Chondrocyte (in vitro differentiated cells): ENCODE data around the gene CENPX. TPM values are rescaled to one million over a fixed set of nuclear protein-coding genes. Genes with fewer than 3 reads are reported as not detected.

Experiments
- DNase-seq: peaks from one replicate; pipeline ENCODE4 v3.0.0; 2021; ENCODE audit warnings: mixed read lengths, low spot score
- H3K27ac Mint-ChIP-seq: one replicate; pipeline ENCODE4 v1.8.0; 2021; ENCODE audit warnings: mild to moderate bottlenecking, moderate library complexity, mixed read lengths; ENCODE audit not compliant: unreplicated experiment
- H3K27me3 Mint-ChIP-seq: 2 replicates; pipeline ENCODE4 v1.8.0; 2021; ENCODE audit warnings: low read depth, mixed read lengths
- H3K36me3 Mint-ChIP-seq: 2 replicates; pipeline ENCODE4 v1.8.0; 2021; ENCODE audit warnings: low read depth, mixed read lengths
- H3K4me1 Mint-ChIP-seq: 2 replicates; pipeline ENCODE4 v1.8.0; 2021; ENCODE audit warnings: low read depth, mild to moderate bottlenecking, mixed read lengths
- H3K4me3 Mint-ChIP-seq: one replicate; pipeline ENCODE4 v1.8.0; 2021; ENCODE audit warnings: mild to moderate bottlenecking, moderate library complexity, mixed read lengths; ENCODE audit not compliant: unreplicated experiment
- H3K9me3 Mint-ChIP-seq: 2 replicates; pipeline ENCODE4 v1.8.0; 2021; ENCODE audit warnings: low read depth, mixed read lengths
- CTCF ChIP-seq: fragments of 200-600 bp; sonication (generic); IDR thresholded peaks from 2 replicates; pipeline ENCODE4 v1.5.0; 2021; ENCODE audit warnings: antibody characterized with exemption, mild to moderate bottlenecking, moderate library complexity
- total RNA-seq: library from RNA; stranded (reverse); gene quantifications from 3 replicates; pipeline ENCODE4 v1.2.1, GENCODE V29; 2021

Gene CENPX
- total RNA-seq, 1 donor from 2014 or later: 18.1 TPM

GRCh38 chr17:82053556-82054263, 31.0 kb upstream of the CENPX start:
- Mint-ChIP-seq H3K9me3 (no peaks in the 10 kb centered on the region), H3K36me3 (peaks cover 1% of the 10 kb centered on the region), H3K27me3 (no peaks in the 10 kb centered on the region), H3K4me3 (peak overlapping the region; percentile 25), H3K4me1 (peaks cover 17% of the 10 kb centered on the region), H3K27ac (no peak overlapping the region)
- no peak for TF ChIP-seq CTCF
- no peak for DNase-seq

- Mint-ChIP-seq H3K4me1 (peaks cover 17% of the 10 kb centered on the region), H3K27me3 (no peaks in the 10 kb centered on the region), H3K27ac (no peak overlapping the region), H3K36me3 (peaks cover 1% of the 10 kb centered on the region), H3K9me3 (no peaks in the 10 kb centered on the region), H3K4me3 (peak overlapping the region; percentile 86)
- no peak for DNase-seq
- TF ChIP-seq CTCF: no peak
Observed at GRCh38 chr17:82053130-82053529, 30.5 kb upstream of the CENPX start.

GRCh38 chr17:82052638-82053059, 30.0 kb upstream of the CENPX start:
- DNase-seq: no peak
- H3K9me3 Mint-ChIP-seq: no peaks in the 10 kb centered on the region

GRCh38 chr17:82051776-82052637, 29.3 kb upstream of the CENPX start, which contains the start of the genes GPS1 and RFNG:
TSS of gene GPS1 (plus strand) at chr17:82051898. CDS start at chr17:82051932, 34 bp downstream.
TSS of gene RFNG (minus strand) at chr17:82051811. CDS start at chr17:82051766, 45 bp downstream.
- H3K36me3 Mint-ChIP-seq: peaks cover 8% of the 10 kb centered on the region
- H3K9me3 Mint-ChIP-seq: no peaks in the 10 kb centered on the region
- H3K27me3 Mint-ChIP-seq: no peaks in the 10 kb centered on the region
- H3K27ac Mint-ChIP-seq: peak within 1 kb of the TSS; percentile 80
- no peak for TF ChIP-seq CTCF
- peaks cover 17% of the 10 kb centered on the region for H3K4me1 Mint-ChIP-seq
- peak within 1 kb of the TSS; percentile 86 for H3K4me3 Mint-ChIP-seq
- DNase-seq: no peak

More at GRCh38 chr17:82052638-82053059, 30.0 kb upstream of the CENPX start:
- Mint-ChIP-seq H3K4me1 (peaks cover 17% of the 10 kb centered on the region), H3K36me3 (peaks cover 1% of the 10 kb centered on the region), H3K27me3 (no peaks in the 10 kb centered on the region), H3K4me3 (peak overlapping the region; percentile 86), H3K27ac (no peak overlapping the region)
- no peak for TF ChIP-seq CTCF
